GM12864 (cell line): ENCODE results near the gene PDSS2.

ENCODE experiments used
- DNase-seq: peaks from one replicate; pipeline ENCODE4 v3.0.0-alpha.2; 2011; ENCODE audit warnings: low read depth
- H3K4me3 ChIP-seq: 2 replicates; pipeline ENCODE4 v1.5.1; 2011; ENCODE audit warnings: mild to moderate bottlenecking, low read depth, low read length, control low read depth
- TF ChIP-seq, protein P1 (sequence below): IDR thresholded peaks from 2 replicates; pipeline ENCODE4 v1.5.1; 2011; ENCODE audit warnings: low read depth, mild to moderate bottlenecking, moderate library complexity, low read length, control low read depth, inconsistent platforms; ENCODE audit errors: missing control alignments

The PDSS2 gene

DNA sequence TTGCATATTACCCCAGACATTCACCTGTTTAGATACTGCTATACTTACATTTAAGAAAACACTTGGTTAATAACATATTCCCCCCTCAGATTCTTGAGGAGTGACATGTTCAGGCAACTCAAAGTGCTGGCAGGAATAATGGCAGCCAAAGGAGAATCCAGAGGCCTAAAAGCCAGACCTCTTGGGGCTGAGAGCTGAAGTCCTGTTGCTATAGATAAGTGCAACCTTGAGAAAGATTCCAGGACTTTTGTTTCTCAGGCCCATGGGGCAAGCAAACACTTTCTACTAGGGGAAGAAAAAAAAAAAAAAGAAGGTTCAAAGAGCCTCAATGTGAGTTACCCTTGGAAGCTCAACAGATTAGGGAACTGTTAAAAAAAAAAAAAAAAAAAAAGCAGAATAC lies 211.2 kb downstream of the PDSS2 start:
- H3K4me3 ChIP-seq: no peak overlapping the region
- no peak for DNase-seq
- TF ChIP-seq, protein P1, sequence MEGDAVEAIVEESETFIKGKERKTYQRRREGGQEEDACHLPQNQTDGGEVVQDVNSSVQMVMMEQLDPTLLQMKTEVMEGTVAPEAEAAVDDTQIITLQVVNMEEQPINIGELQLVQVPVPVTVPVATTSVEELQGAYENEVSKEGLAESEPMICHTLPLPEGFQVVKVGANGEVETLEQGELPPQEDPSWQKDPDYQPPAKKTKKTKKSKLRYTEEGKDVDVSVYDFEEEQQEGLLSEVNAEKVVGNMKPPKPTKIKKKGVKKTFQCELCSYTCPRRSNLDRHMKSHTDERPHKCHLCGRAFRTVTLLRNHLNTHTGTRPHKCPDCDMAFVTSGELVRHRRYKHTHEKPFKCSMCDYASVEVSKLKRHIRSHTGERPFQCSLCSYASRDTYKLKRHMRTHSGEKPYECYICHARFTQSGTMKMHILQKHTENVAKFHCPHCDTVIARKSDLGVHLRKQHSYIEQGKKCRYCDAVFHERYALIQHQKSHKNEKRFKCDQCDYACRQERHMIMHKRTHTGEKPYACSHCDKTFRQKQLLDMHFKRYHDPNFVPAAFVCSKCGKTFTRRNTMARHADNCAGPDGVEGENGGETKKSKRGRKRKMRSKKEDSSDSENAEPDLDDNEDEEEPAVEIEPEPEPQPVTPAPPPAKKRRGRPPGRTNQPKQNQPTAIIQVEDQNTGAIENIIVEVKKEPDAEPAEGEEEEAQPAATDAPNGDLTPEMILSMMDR: no peak

DNA sequence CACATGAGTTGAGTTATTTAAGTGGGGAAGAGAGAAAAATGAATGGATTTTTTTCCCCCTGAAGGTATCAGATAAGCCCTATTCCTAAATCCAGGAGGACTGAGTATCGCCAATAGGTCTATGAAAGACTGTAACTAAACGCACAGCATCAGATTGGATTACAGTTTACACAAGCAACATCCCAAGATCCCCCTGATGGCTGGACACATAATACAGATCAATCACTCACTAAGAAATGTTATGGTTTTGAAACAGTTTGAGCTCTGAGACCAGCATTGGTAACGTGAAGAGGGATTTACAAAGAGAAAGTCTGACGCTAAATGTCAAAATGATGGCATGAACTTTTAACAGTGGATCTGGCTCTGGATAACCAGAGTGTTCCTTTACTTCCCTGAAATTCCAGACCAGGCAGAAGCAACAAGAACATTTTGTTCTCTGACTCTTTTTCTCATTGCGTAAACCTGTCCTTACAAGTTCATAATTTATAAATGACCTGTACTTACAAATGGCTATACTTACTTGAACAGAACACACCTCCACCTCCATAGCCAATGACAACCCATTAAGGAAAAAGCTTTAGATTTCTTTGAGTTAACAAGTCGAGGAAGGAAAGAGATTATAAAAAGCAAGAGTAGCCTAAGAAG lies 212.3 kb downstream of the PDSS2 start:
- H3K4me3 ChIP-seq: no peak overlapping the region
- TF ChIP-seq, protein P1: no peak
- no peak for DNase-seq

DNA sequence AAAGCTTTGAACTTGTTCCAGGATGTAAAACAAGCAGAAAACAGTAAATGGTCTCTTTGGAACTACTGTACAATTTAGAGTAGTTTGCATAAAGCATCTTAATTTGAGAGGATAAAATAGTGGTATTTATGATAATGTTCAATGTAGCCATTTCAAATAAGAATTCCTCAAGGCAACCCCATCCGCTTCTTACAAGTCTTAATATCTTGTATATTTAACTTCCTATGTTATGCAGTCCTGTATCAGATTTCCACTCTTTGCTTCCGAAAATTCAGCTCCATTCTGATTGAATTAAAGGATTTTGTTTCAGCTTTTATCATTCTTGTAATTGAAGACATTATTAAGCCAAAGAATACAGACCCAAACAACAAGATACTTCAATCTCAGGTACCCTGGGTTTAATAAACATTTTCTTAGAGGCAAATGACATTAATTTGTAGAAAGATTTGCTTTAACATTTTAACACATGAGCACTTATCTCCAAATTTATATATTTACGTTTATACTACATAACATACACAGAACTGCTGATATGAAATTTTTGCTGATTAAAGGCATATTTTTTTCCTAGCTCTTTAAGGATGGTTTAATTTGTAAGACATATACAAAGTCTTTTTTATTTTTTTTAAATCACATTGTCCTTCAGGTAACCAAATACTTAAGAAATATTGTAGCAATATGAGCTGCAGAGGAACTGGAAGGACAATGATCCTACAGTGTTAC lies 213.0 kb downstream of the PDSS2 start:
- DNase-seq: no peak
- TF ChIP-seq, protein P1: no peak
- no peak overlapping the region for H3K4me3 ChIP-seq

DNA sequence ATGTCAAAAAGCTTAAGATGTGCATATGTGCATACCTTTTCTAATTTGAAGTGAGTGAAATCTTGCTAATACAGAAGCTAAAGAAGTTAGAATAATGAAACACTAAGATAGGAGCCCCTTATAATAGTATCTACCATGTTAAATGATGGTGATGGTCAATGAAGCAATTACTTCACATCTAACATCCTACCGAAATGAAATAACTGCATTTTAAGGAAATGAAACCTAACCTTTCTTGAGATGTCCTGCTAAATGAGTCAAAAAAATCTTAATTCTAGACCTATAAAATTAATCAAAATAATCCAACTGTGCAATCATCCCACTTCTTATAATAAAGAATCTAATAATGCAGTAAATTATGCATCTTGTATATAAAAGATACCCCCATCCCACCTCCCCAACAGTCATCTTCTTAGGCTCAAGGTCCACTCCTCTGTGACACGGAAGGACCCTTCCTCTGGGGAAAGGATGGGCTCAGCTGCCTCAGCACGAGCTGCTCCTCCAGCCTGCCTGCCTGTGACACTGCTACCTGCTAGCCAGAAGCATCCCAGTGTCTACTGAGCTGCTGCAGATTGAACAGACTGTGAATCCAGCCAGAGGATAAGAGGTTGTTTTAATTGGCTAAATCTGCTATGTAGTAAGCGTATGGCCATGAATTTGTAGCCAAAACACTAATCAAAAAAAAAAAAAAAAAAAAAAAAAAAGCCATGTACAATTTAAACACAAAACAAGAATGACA lies 214.5 kb downstream of the PDSS2 start:
- no peak overlapping the region for H3K4me3 ChIP-seq
- no peak for DNase-seq
- TF ChIP-seq, protein P1: no peak

DNA sequence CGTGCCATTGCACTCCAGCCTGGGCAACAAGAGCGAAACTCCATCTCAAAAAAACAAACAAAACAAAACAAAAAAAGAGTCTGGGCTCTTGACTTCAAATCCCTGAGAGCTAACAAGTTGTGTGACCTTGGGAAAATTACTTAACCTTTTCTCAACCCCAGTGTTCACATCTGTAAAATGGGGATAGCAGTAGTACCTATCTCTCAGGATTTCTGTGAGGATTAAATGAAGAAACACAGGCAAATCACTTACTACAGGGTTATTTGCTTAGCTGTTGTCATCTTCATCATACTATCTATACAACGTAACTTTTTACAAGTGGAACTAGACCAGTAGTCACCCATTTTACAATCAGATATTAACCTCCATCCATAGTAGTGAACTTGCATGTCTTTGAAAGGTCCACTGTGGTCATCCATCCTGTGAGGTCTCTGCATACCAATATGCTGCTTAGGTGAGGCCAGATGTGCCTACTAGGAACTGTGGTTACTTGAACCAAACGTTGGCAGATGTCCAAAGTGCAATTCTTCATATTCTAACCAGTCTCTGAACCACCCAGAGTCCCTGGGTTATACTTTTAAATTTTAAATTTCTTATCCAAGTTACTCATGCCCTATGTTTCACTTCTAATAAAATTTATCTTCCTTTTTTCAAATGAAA lies 215.2 kb downstream of the PDSS2 start:
- no peak for DNase-seq

DNA sequence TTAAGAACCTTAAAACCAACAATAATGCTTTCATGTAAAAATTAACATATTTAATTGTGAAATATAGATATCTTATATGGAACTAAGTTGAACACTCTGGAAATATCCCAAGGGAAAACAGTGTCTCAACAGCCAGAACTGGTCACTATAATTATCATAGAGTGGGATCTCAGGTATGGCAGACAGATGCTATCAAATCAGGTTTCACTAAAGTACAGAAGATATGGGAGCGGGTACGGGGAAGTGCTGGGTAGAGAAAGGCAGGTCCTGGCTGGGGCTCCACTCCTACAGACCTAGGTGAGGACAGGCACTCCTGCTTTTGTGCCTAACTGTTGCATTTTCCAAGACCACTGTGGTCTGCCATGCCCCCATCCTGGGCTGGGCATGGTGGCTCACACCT lies 215.9 kb downstream of the PDSS2 start:
- H3K4me3 ChIP-seq: no peak overlapping the region
- TF ChIP-seq, protein P1: no peak
- DNase-seq: no peak

More for the DNA sequence above, 215.2 kb downstream of the PDSS2 start:
- H3K4me3 ChIP-seq: no peak overlapping the region
- TF ChIP-seq, protein P1: no peak
